Liver (tissue), 9 donors: ENCODE measurements around the gene HOXB3. TPM values are rescaled to one million over a fixed set of nuclear protein-coding genes. Genes with fewer than 3 reads are reported as not detected.

Experiments used
- DNase-seq: peaks from one replicate; pipeline ENCODE4 v3.0.0-alpha.2; 2017; ENCODE audit warnings: low spot score
- H3K27ac ChIP-seq, 2 donors: one replicate each; pipeline ENCODE4 v1.7.0; 2013; ENCODE audit warnings: inconsistent platforms in 2 of 2, low read length in 2 of 2, control low read depth in 1 of 2, low read depth in 1 of 2, mild to moderate bottlenecking in 1 of 2
- H3K27me3 ChIP-seq, 4 donors: one replicate each; pipeline versions ENCODE4 v1.6.1 to v1.7.0; 2013; ENCODE audit warnings: low read length in 3 of 4, inconsistent platforms in 1 of 4, mild to moderate bottlenecking in 1 of 4, moderate library complexity in 1 of 4; ENCODE audit not compliant: control insufficient read depth in 4 of 4, insufficient read depth in 4 of 4
- H3K36me3 ChIP-seq, 4 donors: one replicate each; pipeline versions ENCODE4 v1.6.1 to v1.7.0; 2013; ENCODE audit warnings: low read length in 3 of 4, mild to moderate bottlenecking in 3 of 4, low read depth in 1 of 4, moderate library complexity in 1 of 4; ENCODE audit not compliant: control insufficient read depth in 4 of 4, insufficient read depth in 3 of 4
- H3K4me1 ChIP-seq, 4 donors: one replicate each; pipeline versions ENCODE4 v1.6.1 to v1.7.0; 2013; ENCODE audit warnings: low read length in 3 of 4, mild to moderate bottlenecking in 3 of 4, moderate library complexity in 1 of 4; ENCODE audit not compliant: control insufficient read depth in 4 of 4, insufficient read depth in 4 of 4
- H3K4me3 ChIP-seq, 3 donors: one replicate each; pipeline versions ENCODE4 v1.6.1 to v1.7.0; 2013; ENCODE audit warnings: low read length in 3 of 3, control low read depth in 1 of 3, low read depth in 1 of 3, mild to moderate bottlenecking in 1 of 3
- H3K9ac ChIP-seq, 2 donors: one replicate each; pipeline ENCODE4 v1.7.0; 2013; ENCODE audit warnings: low read length in 2 of 2, mild to moderate bottlenecking in 2 of 2, moderate library complexity in 2 of 2, control low read depth in 1 of 2, low read depth in 1 of 2
- H3K9me3 ChIP-seq, 4 donors: one replicate each; pipeline versions ENCODE4 v1.6.1 to v1.7.0; 2013; ENCODE audit warnings: low read length in 3 of 4; ENCODE audit not compliant: control insufficient read depth in 4 of 4
- ATF3 ChIP-seq: IDR thresholded peaks from 2 replicates; pipeline ENCODE4 v1.6.1; 2016; ENCODE audit warnings: antibody characterized with exemption
- CTCF ChIP-seq: fragments of 150-350 bp; IDR thresholded peaks from 2 replicates; pipeline ENCODE4 v1.5.1; 2017; ENCODE audit warnings: improper control_type of control experiment, low read depth, low read length; ENCODE audit not compliant: missing input control
- EGR1 ChIP-seq, 2 donors: IDR thresholded peaks; 2 replicates each; pipeline ENCODE4 v1.6.1; 2016 to 2018; ENCODE audit warnings: antibody characterized with exemption in 2 of 2, low read depth in 2 of 2
- FOXA1 ChIP-seq: IDR thresholded peaks from 2 replicates; pipeline ENCODE4 v1.6.1; 2016; ENCODE audit warnings: antibody characterized with exemption
- FOXA2 ChIP-seq: IDR thresholded peaks from 2 replicates; pipeline ENCODE4 v1.6.1; 2016; ENCODE audit warnings: antibody characterized with exemption
- HNF4A ChIP-seq, 2 donors: conservative IDR thresholded peaks; 2 replicates each; pipeline ENCODE4 v1.6.1; 2016; ENCODE audit warnings: antibody characterized with exemption in 2 of 2, mild to moderate bottlenecking in 2 of 2
- HNF4G ChIP-seq: IDR thresholded peaks from 2 replicates; pipeline ENCODE4 v1.6.1; 2016; ENCODE audit warnings: antibody characterized with exemption
- JUND ChIP-seq, 2 donors: IDR thresholded peaks; 2 replicates each; pipeline ENCODE4 v1.6.1; 2016; ENCODE audit warnings: antibody characterized with exemption in 2 of 2
- RXRA ChIP-seq, 2 donors: IDR thresholded peaks; 2 replicates each; pipeline ENCODE4 v1.6.1; 2017 to 2018; ENCODE audit warnings: antibody characterized with exemption in 2 of 2, mild to moderate bottlenecking in 1 of 2
- SP1 ChIP-seq: IDR thresholded peaks from 2 replicates; pipeline ENCODE4 v1.6.1; 2018; ENCODE audit warnings: antibody characterized with exemption, mild to moderate bottlenecking
- TAF1 ChIP-seq: conservative IDR thresholded peaks from 2 replicates; pipeline ENCODE4 v1.6.1; 2016; ENCODE audit warnings: antibody characterized with exemption, mild to moderate bottlenecking
- YY1 ChIP-seq: IDR thresholded peaks from 2 replicates; pipeline ENCODE4 v1.6.1; 2016; ENCODE audit warnings: antibody characterized with exemption, mild to moderate bottlenecking
- WGBS: extraction: QIAGEN DNeasy Blood & Tissue Kit; methylation state at CpG from one replicate; pipeline ENCODE4 v1.1.7; 2013; 5-methylcytosine and 5-hydroxymethylcytosine counted together
- polyA plus RNA-seq, 2 donors: library from polyadenylated mRNA; stranded (reverse) in 1 of 2; unstranded in 1 of 2; fragments of 200-250 nt in 1 of 2; fragments of >200 nt in 1 of 2; fragmentation: Nextera tagmentation in 1 of 2; extraction: Ambion mirVana in 1 of 2; gene quantifications; one replicate each; pipeline versions ENCODE4 v1.2.1 to v1.2.3, GENCODE V29; 2013 to 2015
- total RNA-seq, 2 donors: library from RNA; depleted of rRNA; stranded (reverse); fragments of >200 nt; gene quantifications; one replicate each; pipeline ENCODE4 v1.2.3, GENCODE V29; 2014
- TF ChIP-seq, protein P1 (sequence below): IDR thresholded peaks from 2 replicates; pipeline ENCODE4 v1.6.1; 2016; ENCODE audit warnings: antibody characterized with exemption, mild to moderate bottlenecking
- TF ChIP-seq, protein P2 (sequence below): IDR thresholded peaks from 2 replicates; pipeline ENCODE4 v1.6.1; 2016; ENCODE audit warnings: antibody characterized with exemption
- TF ChIP-seq, protein P3 (sequence below): IDR thresholded peaks from 2 replicates; pipeline ENCODE4 v1.6.1; 2016; ENCODE audit warnings: antibody characterized with exemption
- donor health status: healthy.
- donor health status: healthy.
- donor health status: healthy.
- donor health status: healthy.
- donor health status: healthy.

HOXB3 gene
- total and polyA plus RNA-seq, 4 donors, result 0.75 to 2.2 (median 1.2) TPM

DNA sequence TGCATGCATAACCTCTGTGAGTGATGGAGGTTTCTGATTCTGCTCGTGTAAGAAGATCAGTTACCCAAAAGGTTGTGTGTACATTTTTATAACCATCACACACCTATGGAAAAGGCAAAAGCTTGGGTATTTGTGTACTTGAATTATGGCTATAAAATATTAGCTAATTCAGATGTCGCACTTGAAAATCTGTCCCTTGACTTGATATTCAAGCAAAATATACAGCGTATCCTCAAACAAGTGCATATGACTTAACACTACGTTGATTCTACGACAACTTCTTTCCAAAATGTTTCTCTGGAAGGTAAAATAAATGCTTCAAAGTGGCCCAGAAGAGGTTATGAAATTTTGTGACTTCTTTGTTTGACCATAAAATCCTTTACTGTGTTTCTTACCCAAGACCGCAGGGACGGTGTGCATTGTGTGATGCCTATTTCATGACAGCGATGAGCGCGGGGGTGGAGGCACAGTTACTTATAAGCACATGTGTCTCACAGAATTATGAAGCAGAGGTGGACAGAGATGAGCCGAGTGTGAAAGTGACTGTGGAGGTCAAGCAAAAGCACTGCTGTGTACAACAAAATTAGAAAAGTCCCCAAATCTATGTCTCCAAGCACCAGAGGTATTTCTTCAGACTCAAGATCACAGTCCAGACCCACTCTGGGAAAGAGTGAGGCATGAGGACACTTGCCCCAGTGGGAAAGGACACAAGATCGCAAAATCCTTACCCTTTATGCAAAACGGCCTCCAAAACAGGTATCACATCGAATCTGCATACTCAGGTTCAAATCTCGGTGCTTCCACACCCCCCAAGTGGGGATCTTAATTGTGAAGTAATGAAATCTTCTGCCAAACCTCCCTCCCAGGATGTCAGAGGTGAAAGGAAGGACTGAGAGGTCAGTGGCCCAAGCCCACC, 40.2 kb upstream of the HOXB3 start:
- Histone ChIP-seq H3K27ac (no peak overlapping the region), H3K9ac (no peak overlapping the region), H3K27me3 (peaks cover 10 to 62% (median 36%) of the 10 kb centered on the region in 4 donors), H3K4me1 (peaks cover 8 to 10% (median 8%) of the 10 kb centered on the region in 4 donors), H3K4me3 (no peak overlapping the region), H3K36me3 (no peaks in the 10 kb centered on the region), H3K9me3 (no peaks in the 10 kb centered on the region)
- DNase-seq, result no peak
- TF ChIP-seq, protein P1, sequence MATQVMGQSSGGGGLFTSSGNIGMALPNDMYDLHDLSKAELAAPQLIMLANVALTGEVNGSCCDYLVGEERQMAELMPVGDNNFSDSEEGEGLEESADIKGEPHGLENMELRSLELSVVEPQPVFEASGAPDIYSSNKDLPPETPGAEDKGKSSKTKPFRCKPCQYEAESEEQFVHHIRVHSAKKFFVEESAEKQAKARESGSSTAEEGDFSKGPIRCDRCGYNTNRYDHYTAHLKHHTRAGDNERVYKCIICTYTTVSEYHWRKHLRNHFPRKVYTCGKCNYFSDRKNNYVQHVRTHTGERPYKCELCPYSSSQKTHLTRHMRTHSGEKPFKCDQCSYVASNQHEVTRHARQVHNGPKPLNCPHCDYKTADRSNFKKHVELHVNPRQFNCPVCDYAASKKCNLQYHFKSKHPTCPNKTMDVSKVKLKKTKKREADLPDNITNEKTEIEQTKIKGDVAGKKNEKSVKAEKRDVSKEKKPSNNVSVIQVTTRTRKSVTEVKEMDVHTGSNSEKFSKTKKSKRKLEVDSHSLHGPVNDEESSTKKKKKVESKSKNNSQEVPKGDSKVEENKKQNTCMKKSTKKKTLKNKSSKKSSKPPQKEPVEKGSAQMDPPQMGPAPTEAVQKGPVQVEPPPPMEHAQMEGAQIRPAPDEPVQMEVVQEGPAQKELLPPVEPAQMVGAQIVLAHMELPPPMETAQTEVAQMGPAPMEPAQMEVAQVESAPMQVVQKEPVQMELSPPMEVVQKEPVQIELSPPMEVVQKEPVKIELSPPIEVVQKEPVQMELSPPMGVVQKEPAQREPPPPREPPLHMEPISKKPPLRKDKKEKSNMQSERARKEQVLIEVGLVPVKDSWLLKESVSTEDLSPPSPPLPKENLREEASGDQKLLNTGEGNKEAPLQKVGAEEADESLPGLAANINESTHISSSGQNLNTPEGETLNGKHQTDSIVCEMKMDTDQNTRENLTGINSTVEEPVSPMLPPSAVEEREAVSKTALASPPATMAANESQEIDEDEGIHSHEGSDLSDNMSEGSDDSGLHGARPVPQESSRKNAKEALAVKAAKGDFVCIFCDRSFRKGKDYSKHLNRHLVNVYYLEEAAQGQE, result no peak
- 25% methylated on average over 15 of the region's 15 CpGs for WGBS

GRCh38 chr17:48629411-48629759, 39.3 kb upstream of the HOXB3 start:
- Histone ChIP-seq H3K9ac (no peak overlapping the region), H3K27ac (no peak overlapping the region), H3K27me3 (peaks cover 7 to 53% (median 36%) of the 10 kb centered on the region in 4 donors), H3K9me3 (no peaks in the 10 kb centered on the region), H3K4me1 (peaks cover 10 to 14% (median 13%) of the 10 kb centered on the region in 4 donors), H3K4me3 (no peak overlapping the region), H3K36me3 (no peaks in the 10 kb centered on the region)
- WGBS, result 16% methylated on average over 5 of the region's 5 CpGs
- no peak for TF ChIP-seq CTCF
- TF ChIP-seq TAF1, result no peak
- no peak for TF ChIP-seq HNF4A (conservative IDR thresholded peaks at IDR 0.05)
- TF ChIP-seq JUND (IDR thresholded peaks at IDR 0.05), result no peak
- no peak for TF ChIP-seq FOXA1
- TF ChIP-seq ATF3, result no peak
- no peak for TF ChIP-seq HNF4G
- TF ChIP-seq YY1, result no peak
- no peak for DNase-seq

DNA sequence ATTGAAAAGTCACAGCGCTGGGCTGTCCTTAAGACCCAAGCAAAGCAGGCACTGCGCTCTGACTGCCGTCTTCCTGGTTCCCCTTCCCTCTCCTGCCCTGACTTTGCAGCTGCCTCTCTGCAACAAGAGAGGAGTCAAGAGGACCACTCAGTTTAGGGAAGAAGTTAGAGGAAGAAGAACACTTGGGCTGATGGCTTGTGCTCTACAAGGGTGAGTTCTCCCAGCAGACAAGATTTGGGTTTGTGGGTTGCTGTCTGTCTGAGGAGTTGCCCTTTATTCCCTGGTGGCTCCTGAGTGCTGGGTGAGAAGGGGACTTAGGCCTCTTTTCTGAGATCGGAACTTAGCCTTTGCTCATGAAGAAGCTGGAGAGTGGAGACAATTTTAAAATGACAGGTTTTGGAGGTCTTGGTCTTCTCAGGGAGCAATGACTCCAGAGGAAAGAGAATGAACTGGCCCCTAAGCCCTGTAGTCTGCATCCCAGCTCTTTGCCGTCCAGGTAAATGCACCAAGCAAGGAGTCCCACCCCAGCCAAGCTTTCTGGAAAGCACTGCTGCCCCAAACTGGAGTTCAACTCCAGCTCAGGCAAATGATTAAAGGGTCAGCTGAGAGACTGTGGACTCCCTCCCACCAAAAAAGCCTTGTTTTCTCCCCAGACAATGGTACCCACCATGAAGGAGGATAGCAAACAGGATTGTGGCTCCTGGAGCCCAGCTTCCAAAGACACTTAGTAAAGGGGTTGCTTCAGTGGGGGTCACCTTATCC, 38.8 kb upstream of the HOXB3 start:
- H3K27me3 ChIP-seq, result peaks cover 7 to 54% (median 37%) of the 10 kb centered on the region in 4 donors
- H3K4me3 ChIP-seq, result no peak overlapping the region
- DNase-seq, result no peak
- no peak overlapping the region for H3K9ac ChIP-seq
- no peaks in the 10 kb centered on the region for H3K36me3 ChIP-seq
- H3K4me1 ChIP-seq, result peaks cover 9 to 14% (median 13%) of the 10 kb centered on the region in 4 donors
- H3K9me3 ChIP-seq, result no peaks in the 10 kb centered on the region
- 25% methylated on average over 5 of the region's 5 CpGs for WGBS
- no peak overlapping the region for H3K27ac ChIP-seq
- no peak for TF ChIP-seq TAF1
- TF ChIP-seq, protein P2, sequence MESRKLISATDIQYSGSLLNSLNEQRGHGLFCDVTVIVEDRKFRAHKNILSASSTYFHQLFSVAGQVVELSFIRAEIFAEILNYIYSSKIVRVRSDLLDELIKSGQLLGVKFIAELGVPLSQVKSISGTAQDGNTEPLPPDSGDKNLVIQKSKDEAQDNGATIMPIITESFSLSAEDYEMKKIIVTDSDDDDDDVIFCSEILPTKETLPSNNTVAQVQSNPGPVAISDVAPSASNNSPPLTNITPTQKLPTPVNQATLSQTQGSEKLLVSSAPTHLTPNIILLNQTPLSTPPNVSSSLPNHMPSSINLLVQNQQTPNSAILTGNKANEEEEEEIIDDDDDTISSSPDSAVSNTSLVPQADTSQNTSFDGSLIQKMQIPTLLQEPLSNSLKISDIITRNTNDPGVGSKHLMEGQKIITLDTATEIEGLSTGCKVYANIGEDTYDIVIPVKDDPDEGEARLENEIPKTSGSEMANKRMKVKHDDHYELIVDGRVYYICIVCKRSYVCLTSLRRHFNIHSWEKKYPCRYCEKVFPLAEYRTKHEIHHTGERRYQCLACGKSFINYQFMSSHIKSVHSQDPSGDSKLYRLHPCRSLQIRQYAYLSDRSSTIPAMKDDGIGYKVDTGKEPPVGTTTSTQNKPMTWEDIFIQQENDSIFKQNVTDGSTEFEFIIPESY, result no peak
- TF ChIP-seq SP1, result no peak
- no peak for TF ChIP-seq FOXA2
- no peak for TF ChIP-seq RXRA (IDR thresholded peaks at IDR 0.05)
- TF ChIP-seq EGR1 (IDR thresholded peaks at IDR 0.05; ENCODE audit: low read depth in 2 of 2), result no peak
- no peak for TF ChIP-seq HNF4G
- TF ChIP-seq, protein P3, sequence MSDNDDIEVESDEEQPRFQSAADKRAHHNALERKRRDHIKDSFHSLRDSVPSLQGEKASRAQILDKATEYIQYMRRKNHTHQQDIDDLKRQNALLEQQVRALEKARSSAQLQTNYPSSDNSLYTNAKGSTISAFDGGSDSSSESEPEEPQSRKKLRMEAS, result no peak
- TF ChIP-seq YY1, result no peak
- no peak for TF ChIP-seq FOXA1
